Keratinocyte (primary cell): ENCODE data around the gene LHX3. TPM values are rescaled to one million over a fixed set of nuclear protein-coding genes. Genes with fewer than 3 reads are reported as not detected.
A peak's percentile ranks its signal among the peaks of the same experiment; 100 is the strongest.

Source experiments
- DNase-seq: peaks from one replicate; pipeline ENCODE4 v3.0.0-alpha.2; 2011; ENCODE audit warnings: low read depth, missing footprints, low spot score
- FAIRE-seq: peaks from 2 replicates; lab custom pipeline; 2011; peaks lifted over from hg19 to GRCh38; lab: Jason Lieb, UNC
- H2AFZ ChIP-seq: 2 replicates; pipeline ENCODE4 v1.6.0; 2012; ENCODE audit warnings: low read length, control low read depth, inconsistent platforms; ENCODE audit not compliant: control insufficient read depth
- H3K27ac ChIP-seq: 2 replicates; pipeline ENCODE4 v1.5.1; 2011; ENCODE audit warnings: low read length; ENCODE audit not compliant: control insufficient read depth, insufficient read depth
- H3K27me3 ChIP-seq: 3 replicates; pipeline ENCODE4 v1.6.0; 2011; ENCODE audit warnings: low read length; ENCODE audit not compliant: control insufficient read depth, insufficient read depth; ENCODE audit errors: extremely low read depth
- H3K36me3 ChIP-seq, 2 experiments: 2 replicates in 1 of 2; 3 replicates in 1 of 2; pipeline ENCODE4 v1.5.1; 2011; ENCODE audit warnings: low read length in 2 of 2, mild to moderate bottlenecking in 1 of 2; ENCODE audit not compliant: control insufficient read depth in 2 of 2, insufficient read depth in 2 of 2; ENCODE audit errors: extremely low read depth in 1 of 2
- H3K4me1 ChIP-seq: 3 replicates; pipeline ENCODE4 v1.5.1; 2011; ENCODE audit warnings: low read length; ENCODE audit not compliant: control insufficient read depth, insufficient read depth; ENCODE audit errors: extremely low read depth
- H3K4me2 ChIP-seq: 3 replicates; pipeline ENCODE4 v1.6.0; 2011; ENCODE audit warnings: low read depth, low read length; ENCODE audit not compliant: control insufficient read depth, insufficient read depth; ENCODE audit errors: extremely low read depth
- H3K4me3 ChIP-seq, 3 experiments: fragments of 200-600 bp in 1 of 3; sonication (generic) in 1 of 3; 2 replicates in 2 of 3; 3 replicates in 1 of 3; pipeline ENCODE4 v1.5.1; 2011 to 2016; ENCODE audit warnings: low read length in 3 of 3, mild to moderate bottlenecking in 3 of 3, control low read depth in 2 of 3, inconsistent platforms in 1 of 3, low read depth in 1 of 3, mixed read lengths in 1 of 3, mixed run types in 1 of 3, moderate library complexity in 1 of 3; ENCODE audit not compliant: control insufficient read depth in 2 of 3, insufficient read depth in 2 of 3; ENCODE audit errors: extremely low read depth in 1 of 3
- H3K79me2 ChIP-seq: 2 replicates; pipeline ENCODE4 v1.6.0; 2012; ENCODE audit warnings: low read length; ENCODE audit not compliant: control insufficient read depth, insufficient read depth
- H3K9ac ChIP-seq: 3 replicates; pipeline ENCODE4 v1.6.0; 2011; ENCODE audit warnings: low read length; ENCODE audit not compliant: control insufficient read depth, insufficient read depth; ENCODE audit errors: extremely low read depth
- H3K9me1 ChIP-seq: 3 replicates; pipeline ENCODE4 v1.6.0; 2011; ENCODE audit warnings: low read length; ENCODE audit not compliant: control insufficient read depth, insufficient read depth; ENCODE audit errors: extremely low read depth
- H3K9me3 ChIP-seq: 2 replicates; pipeline ENCODE4 v1.5.1; 2012; ENCODE audit warnings: low read depth, low read length; ENCODE audit not compliant: control insufficient read depth
- H4K20me1 ChIP-seq: 3 replicates; pipeline ENCODE4 v1.6.0; 2011; ENCODE audit warnings: low read length; ENCODE audit not compliant: control insufficient read depth, insufficient read depth; ENCODE audit errors: extremely low read depth
- CTCF ChIP-seq, 3 experiments: IDR thresholded peaks in 1 of 3; conservative IDR thresholded peaks in 1 of 3; optimal IDR thresholded peaks in 1 of 3; 2 replicates in 2 of 3; 3 replicates in 1 of 3; pipeline versions ENCODE3 to v1.5.1; 2011; ENCODE audit warnings: low read length in 3 of 3, mild to moderate bottlenecking in 3 of 3, moderate library complexity in 2 of 3, control low read depth in 1 of 3, inconsistent platforms in 1 of 3; ENCODE audit not compliant: insufficient read depth in 2 of 3; ENCODE audit errors: extremely low read depth in 1 of 3
- EZH2 ChIP-seq: IDR thresholded peaks from one replicate; pipeline ENCODE4 v1.6.1; 2012; ENCODE audit warnings: inconsistent platforms, mild to moderate bottlenecking, low read length, moderate library complexity
- dilution Hi-C: fragments of 300-500 bp; cut with MboI; formaldehyde crosslinking; loops from one replicate; pipeline ENCODE4 v1.7.0; 2020; ENCODE audit warnings: low sequenced_read_pairs; ENCODE audit not compliant: extremely low pct_ligation_motif_present
- polyA plus RNA-seq, 5 experiments: library from polyadenylated mRNA; depleted of rRNA in 3 of 5; stranded (reverse) in 3 of 5; stranded (forward) in 1 of 5; unstranded in 1 of 5; fragments of >200 nt; gene quantifications; 1 replicate in 1 of 5; 2 replicates in 3 of 5; 3 replicates in 1 of 5; pipeline versions ENCODE4 v1.2.1 to v1.2.3, GENCODE V29; 2011 to 2012; ENCODE audit warnings: missing spikeins in 2 of 5, low read depth in 1 of 5, low replicate concordance in 1 of 5

Gene LHX3
- polyA plus RNA-seq, 1 donor (not counting 4 experiments of a cell fraction or from before 2014, with no cell fraction given), result not detected

GRCh38 chr9:136251264-136252115, 46.6 kb upstream of the LHX3 start:
- TF ChIP-seq CTCF (optimal IDR thresholded peaks at IDR 0.05 in 1 of 3, IDR thresholded peaks at IDR 0.05 in 1 of 3, conservative IDR thresholded peaks at IDR 0.05 in 1 of 3; ENCODE audit: extremely low read depth in 1 of 3, insufficient read depth in 2 of 3, low read length in 3 of 3) (no peak), EZH2 (no peak)
- Histone ChIP-seq H3K79me2 (no peaks in the 10 kb centered on the region), H3K9ac (no peak overlapping the region), H3K27me3 (peaks cover 55% of the 10 kb centered on the region), H3K9me3 (no peaks in the 10 kb centered on the region), H3K27ac (no peak overlapping the region), H3K4me1 (peaks cover 11% of the 10 kb centered on the region), H4K20me1 (peaks cover 3% of the 10 kb centered on the region), H3K9me1 (no peaks in the 10 kb centered on the region), H3K4me3 (no peak overlapping the region), H3K36me3 (no peaks in the 10 kb centered on the region), H3K4me2 (peak overlapping the region; percentile 22), H2AFZ (peak overlapping the region; percentile 23)
- DNase-seq (no peak), FAIRE-seq (no peak)
- dilution Hi-C loops, result no loop called here

GRCh38 chr9:136250676-136251075, 45.7 kb upstream of the LHX3 start:
- dilution Hi-C loops, result no loop called here
- FAIRE-seq, result no peak
- no peak for TF ChIP-seq EZH2

More at GRCh38 chr9:136250676-136251075, 45.7 kb upstream of the LHX3 start:
- H3K36me3 ChIP-seq, result no peaks in the 10 kb centered on the region
- H3K4me1 ChIP-seq, result peaks cover 11% of the 10 kb centered on the region
- no peak overlapping the region for H2AFZ ChIP-seq
- H4K20me1 ChIP-seq, result peaks cover 3% of the 10 kb centered on the region
- H3K79me2 ChIP-seq, result no peaks in the 10 kb centered on the region
- H3K9me1 ChIP-seq, result no peaks in the 10 kb centered on the region
- H3K27ac ChIP-seq, result no peak overlapping the region
- H3K4me2 ChIP-seq, result no peak overlapping the region
- H3K9me3 ChIP-seq, result no peaks in the 10 kb centered on the region
- H3K27me3 ChIP-seq, result peaks cover 57% of the 10 kb centered on the region
- H3K9ac ChIP-seq, result no peak overlapping the region
- no peak for DNase-seq
- no peak overlapping the region for H3K4me3 ChIP-seq
